ENCODE results near the gene FAM180B. TPM values are rescaled to one million over a fixed set of nuclear protein-coding genes. Genes with fewer than 3 reads are reported as not detected.

The FAM180B gene
- total RNA-seq, 1 donor from 2014 or later = 0.53 TPM

DNA sequence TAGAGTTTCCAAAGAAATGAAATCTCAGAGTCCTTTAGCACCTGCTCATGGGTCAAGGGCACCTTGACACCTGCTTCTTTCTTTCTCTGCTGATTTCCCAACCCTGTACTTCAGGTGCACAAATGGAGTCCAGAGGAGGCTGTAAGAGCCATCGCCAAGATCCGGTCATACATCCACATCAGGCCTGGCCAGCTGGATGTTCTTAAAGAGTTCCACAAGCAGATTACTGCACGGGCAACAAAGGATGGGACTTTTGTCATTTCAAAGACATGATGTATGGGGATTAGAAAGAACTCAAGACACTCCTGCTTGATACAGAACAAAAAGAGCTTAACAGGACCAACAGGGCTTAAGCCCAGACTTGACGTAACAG lies 15.1 kb upstream of the FAM180B start:
- Histone ChIP-seq H3K4me1 (peaks cover 27% of the 10 kb centered on the region), H3K27ac (peak overlapping the region; percentile 0), H3K36me3 (peaks cover 78% of the 10 kb centered on the region), H3K4me3 (no peak overlapping the region), H3K27me3 (ENCODE audit: low read depth) (no peaks in the 10 kb centered on the region), H3K9me3 (no peaks in the 10 kb centered on the region)
- ATAC-seq (peak in 1 of 2 donors; percentile 10), DNase-seq (no peak)
- intact Hi-C loops (cut with DNase I) = no loop called here
- TF ChIP-seq, protein P1, sequence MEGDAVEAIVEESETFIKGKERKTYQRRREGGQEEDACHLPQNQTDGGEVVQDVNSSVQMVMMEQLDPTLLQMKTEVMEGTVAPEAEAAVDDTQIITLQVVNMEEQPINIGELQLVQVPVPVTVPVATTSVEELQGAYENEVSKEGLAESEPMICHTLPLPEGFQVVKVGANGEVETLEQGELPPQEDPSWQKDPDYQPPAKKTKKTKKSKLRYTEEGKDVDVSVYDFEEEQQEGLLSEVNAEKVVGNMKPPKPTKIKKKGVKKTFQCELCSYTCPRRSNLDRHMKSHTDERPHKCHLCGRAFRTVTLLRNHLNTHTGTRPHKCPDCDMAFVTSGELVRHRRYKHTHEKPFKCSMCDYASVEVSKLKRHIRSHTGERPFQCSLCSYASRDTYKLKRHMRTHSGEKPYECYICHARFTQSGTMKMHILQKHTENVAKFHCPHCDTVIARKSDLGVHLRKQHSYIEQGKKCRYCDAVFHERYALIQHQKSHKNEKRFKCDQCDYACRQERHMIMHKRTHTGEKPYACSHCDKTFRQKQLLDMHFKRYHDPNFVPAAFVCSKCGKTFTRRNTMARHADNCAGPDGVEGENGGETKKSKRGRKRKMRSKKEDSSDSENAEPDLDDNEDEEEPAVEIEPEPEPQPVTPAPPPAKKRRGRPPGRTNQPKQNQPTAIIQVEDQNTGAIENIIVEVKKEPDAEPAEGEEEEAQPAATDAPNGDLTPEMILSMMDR (IDR thresholded peaks at IDR 0.05) = no peak

DNA sequence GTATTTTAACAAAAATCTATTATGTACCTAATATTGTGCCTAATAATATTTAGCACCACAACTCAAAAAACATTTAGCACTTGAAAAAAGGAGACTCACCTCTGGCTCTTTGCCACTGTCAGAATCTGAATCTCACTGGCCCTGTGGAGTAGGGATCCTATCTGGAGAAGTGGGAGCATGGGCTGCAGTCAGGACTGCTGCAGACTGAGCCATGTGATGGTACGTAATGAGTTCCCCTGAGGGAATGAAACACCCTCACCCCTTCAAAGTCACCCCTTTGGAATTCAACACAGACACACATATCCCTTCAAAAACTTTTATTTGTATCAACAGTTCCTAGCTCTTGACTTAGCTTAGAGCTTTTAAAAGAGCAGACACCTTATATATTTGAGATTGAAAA lies 14.6 kb upstream of the FAM180B start:
- Histone ChIP-seq H3K27ac (no peak overlapping the region), H3K36me3 (peaks cover 83% of the 10 kb centered on the region), H3K27me3 (ENCODE audit: low read depth) (no peaks in the 10 kb centered on the region), H3K4me3 (no peak overlapping the region), H3K9me3 (no peaks in the 10 kb centered on the region), H3K4me1 (peaks cover 24% of the 10 kb centered on the region)
- no peak for DNase-seq
- TF ChIP-seq, protein P1 (IDR thresholded peaks at IDR 0.05) = no peak
- intact Hi-C loops (cut with DNase I) = no loop called here
- ATAC-seq = no peak

DNA sequence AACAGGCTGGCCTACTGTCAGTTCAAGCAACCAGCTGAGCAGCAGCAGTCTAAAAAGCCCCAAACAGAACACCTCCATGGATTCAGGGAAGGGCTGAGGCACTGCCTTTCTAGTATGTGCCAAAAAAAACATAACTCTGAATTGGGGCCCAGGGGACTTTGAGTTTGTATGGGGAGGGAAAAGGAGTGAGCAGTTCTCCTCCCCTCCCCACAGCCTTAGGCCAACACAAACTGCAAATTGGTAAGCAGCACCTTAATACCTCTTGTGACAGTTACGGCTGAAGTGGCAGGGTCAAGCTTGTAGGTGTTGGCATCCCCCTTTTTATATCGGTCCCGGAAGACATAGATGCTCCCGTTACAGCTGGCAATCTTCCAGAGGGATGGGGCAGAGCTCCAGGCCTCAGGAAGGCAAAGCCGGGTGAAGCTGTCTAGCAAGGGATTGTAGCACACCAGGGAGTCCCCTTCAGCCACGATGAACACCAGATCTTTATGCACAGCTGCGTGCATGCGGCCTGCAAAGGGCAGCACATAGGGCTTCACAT lies 13.7 kb upstream of the FAM180B start:
- no peak overlapping the region for H3K27ac ChIP-seq
- intact Hi-C loops (cut with DNase I) = no loop called here
- no peak overlapping the region for H3K4me3 ChIP-seq
- DNase-seq = peak; percentile 12
- H3K27me3 ChIP-seq (ENCODE audit: low read depth) = no peaks in the 10 kb centered on the region
- H3K9me3 ChIP-seq = no peaks in the 10 kb centered on the region
- H3K4me1 ChIP-seq = peaks cover 28% of the 10 kb centered on the region
- TF ChIP-seq, protein P1 (IDR thresholded peaks at IDR 0.05) = no peak
- no peak for ATAC-seq
- H3K36me3 ChIP-seq = peaks cover 92% of the 10 kb centered on the region

DNA sequence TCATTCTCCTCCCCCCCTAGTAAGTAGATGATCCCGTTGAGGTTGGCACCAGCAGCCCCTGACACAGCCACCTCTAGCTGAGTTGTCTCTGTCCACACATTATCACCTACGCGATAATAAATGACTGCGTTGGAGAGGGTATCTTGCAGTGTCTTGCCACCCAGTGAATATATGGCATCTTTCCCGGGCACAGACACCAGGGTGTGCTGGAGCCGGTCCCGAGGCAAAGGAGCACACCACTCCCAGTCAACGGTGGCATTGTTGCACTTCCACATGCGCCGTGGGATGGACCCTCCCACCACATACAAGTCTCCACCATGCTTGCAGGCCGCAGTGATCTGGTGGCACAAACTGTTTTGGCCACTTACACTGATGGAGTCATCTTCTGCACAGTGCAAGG lies 13.2 kb upstream of the FAM180B start:
- ATAC-seq = no peak
- no peak overlapping the region for H3K4me3 ChIP-seq
- H3K27ac ChIP-seq = no peak overlapping the region
- peaks cover 89% of the 10 kb centered on the region for H3K36me3 ChIP-seq
- intact Hi-C loops (cut with DNase I) = no loop called here
- peak; percentile 37 for DNase-seq
- H3K9me3 ChIP-seq = no peaks in the 10 kb centered on the region
- TF ChIP-seq, protein P1 (IDR thresholded peaks at IDR 0.05) = no peak
- H3K27me3 ChIP-seq (ENCODE audit: low read depth) = no peaks in the 10 kb centered on the region
- H3K4me1 ChIP-seq = peaks cover 33% of the 10 kb centered on the region

DNA sequence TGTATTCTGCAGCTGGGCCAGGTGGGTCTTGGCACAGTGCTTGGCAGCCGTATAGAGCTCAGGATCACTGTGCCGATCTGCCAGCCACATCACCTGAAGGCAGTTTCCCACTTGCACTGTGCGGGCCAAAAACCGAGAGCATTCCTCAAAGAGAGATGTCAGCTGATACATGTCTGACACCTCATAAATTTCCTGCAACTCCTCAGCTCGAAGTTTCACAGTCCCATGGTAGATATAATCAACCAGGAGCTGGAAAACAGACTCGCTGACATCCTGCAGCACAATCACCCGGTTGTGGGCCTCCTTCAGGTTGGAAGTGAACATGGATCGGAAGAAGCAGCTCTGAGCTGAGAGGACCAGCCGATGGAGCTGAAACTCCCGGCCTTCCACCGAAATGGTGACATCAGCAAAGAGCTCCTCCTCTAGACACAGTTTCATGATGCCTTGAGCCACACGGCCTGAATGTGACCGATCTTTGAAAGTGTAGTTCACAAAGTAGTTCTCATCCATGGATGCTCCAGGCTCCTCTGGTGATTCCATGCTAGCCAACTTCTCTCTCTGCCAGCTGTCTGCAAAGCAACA lies 8.9 kb upstream of the FAM180B start:
- Histone ChIP-seq H3K4me3 (peak overlapping the region; percentile 86), H3K36me3 (peaks cover 74% of the 10 kb centered on the region), H3K9me3 (no peaks in the 10 kb centered on the region), H3K4me1 (peaks cover 34% of the 10 kb centered on the region), H3K27ac (no peak overlapping the region), H3K27me3 (ENCODE audit: low read depth) (no peaks in the 10 kb centered on the region)
- TF ChIP-seq, protein P1 (IDR thresholded peaks at IDR 0.05) = no peak
- ATAC-seq = no peak
- peak; percentile 20 for DNase-seq
- intact Hi-C loops (cut with DNase I) = no loop called here
